Sigmoid colon (tissue), 3 donors: ENCODE data around the gene ZNF503.

ENCODE experiments used
- CTCF ChIP-seq, 4 experiments: fragments of 450-650 bp in 3 of 4; fragments of 200-600 bp in 1 of 4; IDR thresholded peaks; one replicate each; pipeline ENCODE4 v1.5.1; 2016 to 2019; ENCODE audit warnings: antibody characterized with exemption in 4 of 4, mild to moderate bottlenecking in 3 of 4, moderate library complexity in 2 of 4
- POLR2A ChIP-seq, 2 donors: fragments of 450-650 bp; IDR thresholded peaks; one replicate each; pipeline ENCODE4 v1.6.1; 2016; ENCODE audit warnings: antibody characterized with exemption in 2 of 2, mild to moderate bottlenecking in 2 of 2, moderate library complexity in 2 of 2

- TF ChIP-seq POLR2A (IDR thresholded peaks at IDR 0.05) (no peak), CTCF (IDR thresholded peaks at IDR 0.05) (no peak)
These were observed 41.8 kb upstream of the ZNF503 start for GRCh38 chr10:75443362-75443761.
